Hair follicular keratinocyte (primary cell): ENCODE results near the gene COL28A1. TPM values are rescaled to one million over a fixed set of nuclear protein-coding genes. Genes with fewer than 3 reads are reported as not detected.

ENCODE experiments used
- total RNA-seq: library from RNA; depleted of rRNA; stranded (reverse); fragments of >200 nt; gene quantifications from 2 replicates; pipeline ENCODE4 v1.2.3, GENCODE V29; 2015

COL28A1 gene
- total RNA-seq: not detected in 2 replicates

GRCh38 chr7:7535691-7536090 lies at the start of gene COL28A1:
Gene COL28A1, minus strand, starts transcription at chr7:7535873. Its CDS starts 2,998 bp downstream, at chr7:7532875.

GRCh38 chr7:7566651-7567611 lies 31.3 kb upstream of the COL28A1 start, which contains the start of gene MIOS:
Gene MIOS, plus strand, starts transcription at chr7:7566884. Its CDS starts 5,592 bp downstream, at chr7:7572476.

Other genes starting within 250 kb of the COL28A1 start
- 19.5 and 30.1 TPM in 2 replicates for gene MIOS, start 31.0 kb upstream of the COL28A1 start, total RNA-seq
- gene UMAD1, start 104.9 kb upstream of the COL28A1 start, total RNA-seq: 5.8 and 8.3 TPM in 2 replicates
- gene RPA3, start 182.7 kb upstream of the COL28A1 start, total RNA-seq: 40.5 and 56.9 TPM in 2 replicates